PC-9 (cell line): Measurements from ENCODE around the gene MYH2. TPM values are rescaled to one million over a fixed set of nuclear protein-coding genes. Genes with fewer than 3 reads are reported as not detected.
"Not testable (repeated sequence)": the region's sequence is repeated elsewhere in the genome, so short reads cannot be mapped to it uniquely, and the experiment has no call there.

Source experiments
- BruUV-seq: library from RNA; stranded (reverse); fragments of 400-500 nt; replicated peaks from 2 replicates; lab custom pipeline; 2021; lab: Mats Ljungman, UMichigan
- CTCF ChIA-PET: fragments of 300-600 bp; sonication (Branson Sonifier 250); formaldehyde crosslinking; loops from one replicate; lab custom pipeline; 2022; ENCODE audit warnings: antibody characterized with exemption; lab: Charles Lee
- POLR2A ChIA-PET: fragments of 300-600 bp; sonication (Branson Sonifier 250); formaldehyde crosslinking; loops from one replicate; lab custom pipeline; 2022; ENCODE audit warnings: antibody characterized with exemption; ENCODE audit not compliant: unreplicated experiment; lab: Charles Lee
- DNase-seq, 2 experiments: peaks; one replicate each; pipeline versions ENCODE4 v3.0.0 to v3.0.0-alpha.2; 2015 to 2022; ENCODE audit warnings: mixed read lengths in 1 of 2
- H2AFZ ChIP-seq: fragments of 200-600 bp; sonication (generic); 2 replicates; pipeline ENCODE4 v1.8.1; 2017; ENCODE audit warnings: antibody characterized with exemption
- H3F3A ChIP-seq: fragments of 200-600 bp; sonication (generic); 2 replicates; pipeline ENCODE4 v1.8.1; 2017; ENCODE audit warnings: antibody characterized with exemption, mild to moderate bottlenecking, low read depth; ENCODE audit not compliant: insufficient read depth
- H3K27ac ChIP-seq: fragments of 200-600 bp; sonication (generic); 2 replicates; pipeline ENCODE4 v1.6.1; 2016; ENCODE audit warnings: mixed run types
- H3K27me3 ChIP-seq: fragments of 200-600 bp; sonication (generic); 2 replicates; pipeline ENCODE4 v1.6.1; 2016; ENCODE audit warnings: low read depth, mixed run types; ENCODE audit not compliant: insufficient read depth
- H3K36me3 ChIP-seq: fragments of 200-600 bp; sonication (generic); 2 replicates; pipeline ENCODE4 v1.6.1; 2016; ENCODE audit warnings: low read depth, mixed run types
- H3K4me1 ChIP-seq: fragments of 200-600 bp; sonication (generic); replicated peaks from 2 replicates; pipeline ENCODE4 v1.6.1; 2016; ENCODE audit warnings: mixed run types; ENCODE audit not compliant: insufficient read depth
- H3K4me2 ChIP-seq: fragments of 200-600 bp; sonication (generic); 2 replicates; pipeline ENCODE4 v1.6.1; 2017; ENCODE audit warnings: mixed run types
- H3K4me3 ChIP-seq: fragments of 200-600 bp; sonication (generic); 2 replicates; pipeline ENCODE4 v1.6.1; 2016; ENCODE audit warnings: mixed run types
- H3K79me2 ChIP-seq: fragments of 200-600 bp; sonication (generic); 2 replicates; pipeline ENCODE4 v1.6.1; 2017; ENCODE audit warnings: low read depth, mixed run types
- H3K9me2 ChIP-seq: fragments of 200-600 bp; sonication (generic); 2 replicates; pipeline ENCODE4 v1.8.1; 2017; ENCODE audit warnings: mild to moderate bottlenecking; ENCODE audit not compliant: insufficient read depth
- H3K9me3 ChIP-seq: fragments of 200-600 bp; sonication (generic); 2 replicates; pipeline ENCODE4 v1.8.1; 2016; ENCODE audit warnings: low read depth; ENCODE audit not compliant: insufficient read depth
- H4K20me1 ChIP-seq: fragments of 200-600 bp; sonication (generic); 2 replicates; pipeline ENCODE4 v1.8.1; 2017; ENCODE audit not compliant: insufficient read depth
- CTCF ChIP-seq: fragments of 200-600 bp; sonication (generic); conservative IDR thresholded peaks from 2 replicates; pipeline ENCODE4 v1.6.1; 2017; ENCODE audit warnings: mixed run types, antibody characterized with exemption, mild to moderate bottlenecking, moderate library complexity
- EZH2 ChIP-seq: fragments of 200-600 bp; sonication (generic); IDR thresholded peaks from 2 replicates; pipeline ENCODE4 v1.8.0; 2017; ENCODE audit warnings: antibody characterized with exemption, low read depth
- intact Hi-C: fragments of 100-400 bp; cut with micrococcal nuclease; formaldehyde crosslinking; loops from one replicate; pipeline ENCODE4 v1.10.0; 2022; ENCODE audit not compliant: unreplicated experiment
- total RNA-seq: library from RNA; stranded (reverse); gene quantifications from 2 replicates; pipeline ENCODE4 v1.2.3, GENCODE V29; 2021

The MYH2 gene
- total RNA-seq, 1 experiment from 2014 or later: not detected

GRCh38 chr17:10547351-10547750 lies 2.1 kb downstream of the MYH2 start:
- Histone ChIP-seq H2AFZ (no peak overlapping the region), H3K27me3 (peaks cover 24% of the 10 kb centered on the region), H3K4me1 (no peaks in the 10 kb centered on the region), H4K20me1 (no peaks in the 10 kb centered on the region), H3K9me3 (no peaks in the 10 kb centered on the region), H3K4me2 (no peak overlapping the region), H3K79me2 (no peaks in the 10 kb centered on the region), H3K9me2 (no peaks in the 10 kb centered on the region), H3K4me3 (no peak overlapping the region), H3K27ac (no peak overlapping the region), H3F3A (no peaks in the 10 kb centered on the region), H3K36me3 (no peaks in the 10 kb centered on the region)
- no peak for TF ChIP-seq CTCF
- TF ChIP-seq EZH2: no peak
- DNase-seq: no peak
- ChIA-PET CTCF (no interaction called here), POLR2A (no interaction called here)
- intact Hi-C loops: no loop called here
- no TSS peak for BruUV-seq

- H3K4me1 ChIP-seq, CTCF ChIA-PET, H3K27me3 ChIP-seq, H4K20me1 ChIP-seq, DNase-seq, H3K4me3 ChIP-seq, H3K4me2 ChIP-seq, H3K9me3 ChIP-seq, H2AFZ ChIP-seq, POLR2A ChIA-PET, H3K9me2 ChIP-seq, BruUV-seq, H3K27ac ChIP-seq, H3K79me2 ChIP-seq, H3K36me3 ChIP-seq, intact Hi-C loops, H3F3A ChIP-seq: not testable (repeated sequence)
These were observed 6.0 kb downstream of the MYH2 start for GRCh38 chr17:10543486-10543885.

GRCh38 chr17:10541179-10541578 lies 8.3 kb downstream of the MYH2 start:
- CTCF ChIA-PET: not testable (repeated sequence)

GRCh38 chr17:10532026-10532425 lies 17.4 kb downstream of the MYH2 start:
- H3F3A ChIP-seq: no peaks in the 10 kb centered on the region
- H4K20me1 ChIP-seq: no peaks in the 10 kb centered on the region
- H3K27ac ChIP-seq: no peak overlapping the region
- no peak for DNase-seq
- no peaks in the 10 kb centered on the region for H3K4me1 ChIP-seq
- TF ChIP-seq EZH2: no peak
- TF ChIP-seq CTCF: no peak
- BruUV-seq: no TSS peak
- H3K27me3 ChIP-seq: peaks cover 6% of the 10 kb centered on the region; the same call in 1 of the 2 replicates
- H3K9me2 ChIP-seq: no peaks in the 10 kb centered on the region
- H3K36me3 ChIP-seq: no peaks in the 10 kb centered on the region
- ChIA-PET CTCF (no interaction called here), POLR2A (no interaction called here)
- H3K4me2 ChIP-seq: no peak overlapping the region
- H3K79me2 ChIP-seq: no peaks in the 10 kb centered on the region
- H3K9me3 ChIP-seq: no peaks in the 10 kb centered on the region
- H2AFZ ChIP-seq: no peak overlapping the region
- intact Hi-C loops: no loop called here
- H3K4me3 ChIP-seq: no peak overlapping the region

More at GRCh38 chr17:10541179-10541578, 8.3 kb downstream of the MYH2 start:
- H3K4me3 ChIP-seq, H3K79me2 ChIP-seq, H3K36me3 ChIP-seq, H3K27me3 ChIP-seq, H4K20me1 ChIP-seq, DNase-seq, H3K4me1 ChIP-seq, intact Hi-C loops, H2AFZ ChIP-seq, H3K9me3 ChIP-seq, H3F3A ChIP-seq, POLR2A ChIA-PET, H3K27ac ChIP-seq, H3K4me2 ChIP-seq, BruUV-seq, H3K9me2 ChIP-seq: not testable (repeated sequence)
